DND-41 (cell line): Measurements from ENCODE around the gene NDUFA12.
A peak's percentile ranks its signal among the peaks of the same experiment; 100 is the strongest.

Experiments
- CTCF ChIP-seq: IDR thresholded peaks from 2 replicates; pipeline ENCODE4 v1.5.1; 2012; ENCODE audit warnings: borderline replicate concordance, low read length, moderate library complexity, mild to moderate bottlenecking; ENCODE audit not compliant: poor library complexity, severe bottlenecking; ENCODE audit errors: extremely low read depth
- EZH2 ChIP-seq: IDR thresholded peaks from 3 replicates; pipeline ENCODE4 v1.6.1; 2012; ENCODE audit warnings: borderline replicate concordance, low read depth, mild to moderate bottlenecking, moderate library complexity, low read length, inconsistent platforms; ENCODE audit not compliant: severe bottlenecking

GRCh38 chr12:94980577-94980976 lies 22.9 kb downstream of the NDUFA12 start:
- peak; percentile 50 for TF ChIP-seq CTCF
- TF ChIP-seq EZH2 = no peak
